NB4 (cell line): Measurements from ENCODE around the gene DTNBP1.

Source experiments
- MYC ChIP-seq: IDR thresholded peaks from 2 replicates; pipeline ENCODE4 v1.6.1; 2011; ENCODE audit warnings: low read depth, low read length
- POLR2A ChIP-seq: IDR thresholded peaks from 2 replicates; pipeline ENCODE4 v1.6.1; 2011; ENCODE audit warnings: mild to moderate bottlenecking; ENCODE audit not compliant: insufficient read length; ENCODE audit errors: extremely low read depth
- TF ChIP-seq, protein P1 (sequence below): IDR thresholded peaks from one replicate; pipeline ENCODE4 v1.5.1; 2012; ENCODE audit warnings: low read depth, low read length

DNA sequence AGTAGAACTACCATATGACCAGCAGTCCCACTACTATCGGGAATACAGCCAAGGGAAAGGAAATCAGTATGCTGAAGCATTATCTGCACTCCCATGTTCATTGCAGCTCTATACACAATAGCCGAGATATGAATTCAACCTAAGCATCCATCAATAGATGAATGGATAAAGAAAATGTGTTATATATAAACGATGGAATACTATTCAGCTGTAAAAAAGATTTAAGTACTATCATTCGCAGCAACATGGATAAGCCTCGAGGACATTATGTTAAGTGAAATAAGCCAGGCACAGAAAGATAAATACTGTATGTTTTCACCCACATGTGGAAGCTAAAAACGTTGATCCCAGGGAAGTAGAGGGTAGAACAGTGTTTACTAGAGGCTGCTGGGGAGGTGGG, 44.1 kb downstream of the DTNBP1 start:
- TF ChIP-seq, protein P1, sequence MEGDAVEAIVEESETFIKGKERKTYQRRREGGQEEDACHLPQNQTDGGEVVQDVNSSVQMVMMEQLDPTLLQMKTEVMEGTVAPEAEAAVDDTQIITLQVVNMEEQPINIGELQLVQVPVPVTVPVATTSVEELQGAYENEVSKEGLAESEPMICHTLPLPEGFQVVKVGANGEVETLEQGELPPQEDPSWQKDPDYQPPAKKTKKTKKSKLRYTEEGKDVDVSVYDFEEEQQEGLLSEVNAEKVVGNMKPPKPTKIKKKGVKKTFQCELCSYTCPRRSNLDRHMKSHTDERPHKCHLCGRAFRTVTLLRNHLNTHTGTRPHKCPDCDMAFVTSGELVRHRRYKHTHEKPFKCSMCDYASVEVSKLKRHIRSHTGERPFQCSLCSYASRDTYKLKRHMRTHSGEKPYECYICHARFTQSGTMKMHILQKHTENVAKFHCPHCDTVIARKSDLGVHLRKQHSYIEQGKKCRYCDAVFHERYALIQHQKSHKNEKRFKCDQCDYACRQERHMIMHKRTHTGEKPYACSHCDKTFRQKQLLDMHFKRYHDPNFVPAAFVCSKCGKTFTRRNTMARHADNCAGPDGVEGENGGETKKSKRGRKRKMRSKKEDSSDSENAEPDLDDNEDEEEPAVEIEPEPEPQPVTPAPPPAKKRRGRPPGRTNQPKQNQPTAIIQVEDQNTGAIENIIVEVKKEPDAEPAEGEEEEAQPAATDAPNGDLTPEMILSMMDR = no peak
- TF ChIP-seq POLR2A = no peak
- TF ChIP-seq MYC = no peak
